MM.1S (cell line): ENCODE measurements around the gene PFKFB4.

Source experiments
- DNase-seq: peaks from one replicate; pipeline ENCODE4 v3.0.0-alpha.2; 2015
- H2AFZ ChIP-seq: fragments of 300-600 bp; sonication (generic); 2 replicates; pipeline ENCODE4 v1.6.0; 2016; ENCODE audit warnings: antibody characterized with exemption, low read length
- H3F3A ChIP-seq: fragments of 300-600 bp; sonication (generic); 2 replicates; pipeline ENCODE4 v1.6.1; 2016; ENCODE audit warnings: mild to moderate bottlenecking, antibody characterized with exemption, low read length, moderate library complexity, mixed read lengths; ENCODE audit not compliant: insufficient read depth
- H3K27ac ChIP-seq: fragments of 300-600 bp; sonication (generic); 2 replicates; pipeline ENCODE4 v1.5.1; 2016; ENCODE audit warnings: mild to moderate bottlenecking, low read length
- H3K27me3 ChIP-seq: fragments of 300-600 bp; sonication (generic); replicated peaks from 2 replicates; pipeline ENCODE4 v1.6.0; 2016; ENCODE audit warnings: low read length; ENCODE audit not compliant: insufficient read depth
- H3K36me3 ChIP-seq: fragments of 300-600 bp; sonication (generic); replicated peaks from 2 replicates; pipeline ENCODE4 v1.6.1; 2016; ENCODE audit warnings: mild to moderate bottlenecking, low read length, mixed read lengths; ENCODE audit not compliant: insufficient read depth
- H3K4me1 ChIP-seq: fragments of 300-600 bp; sonication (generic); 2 replicates; pipeline ENCODE4 v1.6.1; 2016; ENCODE audit warnings: low read length, mixed read lengths
- H3K4me2 ChIP-seq: fragments of 300-600 bp; sonication (generic); 2 replicates; pipeline ENCODE4 v1.6.0; 2016; ENCODE audit warnings: low read depth, low read length
- H3K4me3 ChIP-seq: fragments of 300-600 bp; sonication (generic); 2 replicates; pipeline ENCODE4 v1.5.1; 2016; ENCODE audit warnings: low read length, mixed read lengths
- H3K79me2 ChIP-seq: fragments of 300-600 bp; sonication (generic); 2 replicates; pipeline ENCODE4 v1.6.1; 2016; ENCODE audit warnings: mixed run types, low read length, mixed read lengths
- H3K9ac ChIP-seq: fragments of 300-600 bp; sonication (generic); 2 replicates; pipeline ENCODE4 v1.6.1; 2016; ENCODE audit warnings: low read length, mixed read lengths
- H3K9me2 ChIP-seq: fragments of 300-600 bp; sonication (generic); replicated peaks from 2 replicates; pipeline ENCODE4 v1.6.1; 2016; ENCODE audit warnings: mild to moderate bottlenecking, low read length, mixed read lengths; ENCODE audit not compliant: insufficient read depth
- H3K9me3 ChIP-seq: fragments of 300-600 bp; sonication (generic); replicated peaks from 2 replicates; pipeline ENCODE4 v1.6.1; 2016; ENCODE audit warnings: mild to moderate bottlenecking, low read length, mixed read lengths; ENCODE audit not compliant: insufficient read depth
- H4K20me1 ChIP-seq: fragments of 300-600 bp; sonication (generic); 2 replicates; pipeline ENCODE4 v1.6.1; 2016; ENCODE audit warnings: mild to moderate bottlenecking, low read length, moderate library complexity, mixed read lengths; ENCODE audit not compliant: insufficient read depth
- CTCF ChIP-seq: fragments of 300-600 bp; sonication (generic); IDR thresholded peaks from 2 replicates; pipeline ENCODE4 v1.5.1; 2016; ENCODE audit warnings: antibody characterized with exemption, low read length, mixed read lengths
- EZH2 ChIP-seq: fragments of 300-600 bp; sonication (generic); optimal IDR thresholded peaks from 2 replicates; pipeline ENCODE3; 2017; ENCODE audit warnings: low read depth, mild to moderate bottlenecking, antibody characterized with exemption, low read length, mixed read lengths
- EZH2phosphoT487 ChIP-seq: fragments of 300-600 bp; sonication (generic); IDR thresholded peaks from 2 replicates; pipeline ENCODE4 v1.6.1; 2018; ENCODE audit warnings: antibody characterized with exemption, low read length

PFKFB4 gene

DNA sequence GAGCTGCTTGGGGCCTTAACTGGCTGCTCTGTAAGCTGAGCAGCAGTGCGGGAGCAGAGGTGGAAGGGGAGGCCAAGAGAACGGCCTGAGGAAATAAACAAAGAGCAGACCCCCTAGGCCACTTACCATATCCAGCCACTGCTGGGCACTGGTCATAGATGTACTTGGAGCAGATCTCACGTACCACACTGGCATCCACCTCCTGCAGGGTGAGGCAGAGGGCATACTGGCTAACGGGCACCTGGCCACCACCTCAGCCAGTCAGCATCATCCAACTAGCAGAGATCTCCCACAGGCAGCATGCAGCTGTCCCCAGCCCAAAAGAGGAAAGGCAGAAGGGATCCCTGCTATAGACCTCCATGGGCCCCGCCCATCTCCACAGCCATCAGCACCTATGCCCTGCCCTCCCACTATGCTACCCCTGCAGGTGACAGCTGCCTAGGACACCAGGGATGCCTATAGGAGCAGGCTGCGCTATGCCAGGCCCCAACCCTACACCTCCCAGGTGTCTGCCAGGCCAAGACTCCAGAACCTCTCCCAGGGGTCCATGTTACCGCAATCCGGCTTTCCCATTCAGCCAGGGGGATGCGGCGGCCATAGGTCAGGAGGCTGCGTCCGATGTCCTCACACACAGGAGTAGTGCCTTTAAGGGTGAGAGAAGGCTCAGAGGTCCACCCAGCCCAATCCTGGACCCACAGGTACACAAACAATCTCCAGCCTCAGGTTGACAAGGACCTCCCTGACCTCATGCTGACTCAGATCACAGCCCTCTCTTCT lies 43.1 kb upstream of the PFKFB4 start:
- no peak overlapping the region for H2AFZ ChIP-seq
- no peaks in the 10 kb centered on the region for H3F3A ChIP-seq
- no peaks in the 10 kb centered on the region for H4K20me1 ChIP-seq
- H3K4me3 ChIP-seq, result no peak overlapping the region
- no peak overlapping the region for H3K27ac ChIP-seq
- no peak overlapping the region for H3K9ac ChIP-seq
- no peaks in the 10 kb centered on the region for H3K4me1 ChIP-seq
- H3K4me2 ChIP-seq, result no peak overlapping the region
- H3K79me2 ChIP-seq, result no peaks in the 10 kb centered on the region
- H3K27me3 ChIP-seq, result peaks cover under 1% of the 10 kb centered on the region; the same call in 1 of the 2 replicates
- no peaks in the 10 kb centered on the region for H3K9me2 ChIP-seq
- H3K9me3 ChIP-seq, result no peaks in the 10 kb centered on the region
- no peak for TF ChIP-seq EZH2phosphoT487
- DNase-seq, result no peak
- H3K36me3 ChIP-seq, result no peaks in the 10 kb centered on the region; the same call in 1 of the 2 replicates

GRCh38 chr3:48599077-48599501 lies 42.5 kb upstream of the PFKFB4 start:
- Histone ChIP-seq H3K9ac (no peak overlapping the region), H3K79me2 (no peaks in the 10 kb centered on the region), H3K27me3 (peaks cover 7% of the 10 kb centered on the region), H3K36me3 (no peaks in the 10 kb centered on the region), H3K27ac (no peak overlapping the region), H2AFZ (no peak overlapping the region), H3K4me1 (no peaks in the 10 kb centered on the region), H3K9me3 (no peaks in the 10 kb centered on the region), H3K4me2 (no peak overlapping the region), H3F3A (no peaks in the 10 kb centered on the region), H4K20me1 (no peaks in the 10 kb centered on the region), H3K4me3 (no peak overlapping the region), H3K9me2 (no peaks in the 10 kb centered on the region)
- TF ChIP-seq CTCF (no peak), EZH2phosphoT487 (no peak), EZH2 (no peak)
- no peak for DNase-seq

DNA sequence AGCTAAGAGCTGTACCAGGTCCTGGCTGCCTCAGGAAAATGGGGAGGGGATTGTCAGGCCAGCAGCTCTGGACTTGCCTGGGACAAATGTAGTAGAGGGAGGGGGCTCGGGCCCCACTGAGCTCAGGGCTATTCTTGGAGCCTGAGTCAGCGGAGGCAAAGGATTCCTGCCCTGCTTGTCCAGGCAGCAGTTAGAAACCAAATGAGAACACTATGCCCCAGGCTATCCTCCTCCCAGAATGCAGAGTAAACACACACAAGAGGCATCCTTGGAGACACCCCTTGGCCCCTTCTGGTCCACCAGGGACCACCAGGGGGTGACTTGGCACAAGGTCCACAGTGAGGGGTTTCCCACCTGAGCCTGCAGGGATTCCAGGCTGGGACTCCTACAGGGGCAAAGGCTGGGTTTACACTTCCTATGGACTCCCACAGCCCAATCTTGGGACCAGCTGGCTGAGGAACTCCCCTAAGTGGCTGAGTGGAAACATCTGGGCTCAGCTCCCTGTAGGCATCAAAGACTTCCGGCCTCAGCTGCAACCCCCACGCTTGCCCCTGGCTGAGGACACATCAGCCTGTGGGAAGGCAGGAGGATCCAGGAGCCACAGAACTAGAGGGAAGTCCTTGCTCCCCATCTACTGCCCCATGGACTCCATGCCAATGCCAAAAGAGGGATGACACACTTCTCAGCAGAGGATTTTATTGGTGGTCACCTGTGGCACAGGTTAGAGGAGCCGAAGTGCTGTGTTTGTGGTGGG lies 41.9 kb upstream of the PFKFB4 start:
- no peak overlapping the region for H3K4me3 ChIP-seq
- H3K27ac ChIP-seq, result no peak overlapping the region
- H3K79me2 ChIP-seq, result no peaks in the 10 kb centered on the region
- no peak for TF ChIP-seq EZH2phosphoT487
- peaks cover 13% of the 10 kb centered on the region for H3K27me3 ChIP-seq
- H2AFZ ChIP-seq, result no peak overlapping the region
- no peaks in the 10 kb centered on the region for H3K9me2 ChIP-seq
- H3F3A ChIP-seq, result no peaks in the 10 kb centered on the region
- H4K20me1 ChIP-seq, result no peaks in the 10 kb centered on the region
- no peaks in the 10 kb centered on the region for H3K9me3 ChIP-seq
- DNase-seq, result no peak
- no peak overlapping the region for H3K4me2 ChIP-seq
- no peaks in the 10 kb centered on the region for H3K4me1 ChIP-seq
- no peaks in the 10 kb centered on the region for H3K36me3 ChIP-seq
- H3K9ac ChIP-seq, result no peak overlapping the region

GRCh38 chr3:48597408-48597800 lies 40.8 kb upstream of the PFKFB4 start:
- Histone ChIP-seq H3K4me1 (no peaks in the 10 kb centered on the region), H3K4me3 (no peak overlapping the region), H3K27ac (no peak overlapping the region), H3K9ac (no peak overlapping the region), H3K9me3 (no peaks in the 10 kb centered on the region), H3K79me2 (no peaks in the 10 kb centered on the region), H2AFZ (no peak overlapping the region), H3K9me2 (no peaks in the 10 kb centered on the region), H3F3A (no peaks in the 10 kb centered on the region), H3K36me3 (no peaks in the 10 kb centered on the region), H4K20me1 (no peaks in the 10 kb centered on the region), H3K4me2 (no peak overlapping the region), H3K27me3 (peaks cover 22% of the 10 kb centered on the region)
- no peak for TF ChIP-seq EZH2phosphoT487
- TF ChIP-seq EZH2, result no peak
- no peak for TF ChIP-seq CTCF
- DNase-seq, result no peak
